Measurements from ENCODE around the gene MAML3.

MAML3 gene

DNA sequence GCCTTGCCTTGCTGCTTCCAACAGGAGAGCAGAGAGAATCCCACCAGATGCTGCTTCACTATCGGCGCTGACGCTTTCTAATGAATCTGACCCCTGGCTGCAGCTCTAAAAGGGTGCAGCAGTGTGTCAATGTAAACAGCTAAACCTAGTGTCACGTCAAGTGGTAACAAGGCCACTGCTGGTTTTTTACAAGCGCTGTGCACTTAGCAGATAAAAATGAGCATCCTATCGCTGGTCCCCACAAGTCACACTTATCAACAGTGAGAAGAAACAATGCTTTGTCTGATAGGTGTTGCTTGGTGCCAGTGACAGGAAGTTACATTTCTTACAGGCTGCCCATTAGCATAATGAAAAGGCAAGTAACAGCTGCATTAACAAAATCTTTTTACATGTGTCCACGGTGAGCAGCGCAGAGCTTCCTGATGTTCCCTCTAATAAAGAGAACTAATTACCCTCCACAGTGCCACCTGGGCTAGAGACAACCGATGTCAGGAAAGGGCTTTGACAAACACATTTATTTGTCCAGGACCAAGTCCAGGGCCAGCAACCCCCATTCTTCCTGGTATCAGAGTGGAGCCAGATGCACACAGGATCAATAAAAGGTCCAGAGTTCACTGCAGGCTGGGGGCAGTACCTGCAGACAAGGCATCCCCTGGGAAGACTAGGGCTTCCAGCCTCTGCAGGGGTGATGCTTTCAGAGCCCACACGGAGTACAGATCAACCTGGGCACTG, 312.4 kb downstream of the MAML3 start:
- DNase-seq (ENCODE audit: low read depth in 2 of 2): no peak

DNA sequence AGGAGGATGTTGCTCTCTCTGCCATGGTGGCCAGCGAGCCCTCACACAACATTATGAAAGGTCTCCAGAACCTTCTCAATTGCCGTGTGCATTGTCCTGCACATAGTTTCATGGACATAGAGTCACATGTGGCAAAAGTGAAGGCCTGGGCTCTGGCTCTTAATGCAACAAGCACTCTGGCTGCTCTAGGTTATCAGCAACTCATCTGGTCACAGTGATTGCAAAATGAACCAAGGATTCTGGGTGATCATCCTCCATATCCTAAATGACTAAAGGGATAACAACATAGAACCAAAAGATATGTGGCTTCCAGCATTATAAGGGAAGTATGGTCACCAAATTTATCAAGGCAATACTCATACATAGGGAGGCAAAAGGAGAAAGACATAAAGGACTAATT, 313.2 kb downstream of the MAML3 start:
- DNase-seq (ENCODE audit: low read depth in 2 of 2): no peak

GRCh38 chr4:139839403-139840031, 314.5 kb downstream of the MAML3 start:
- no peak for DNase-seq (ENCODE audit: low read depth in 2 of 2)

GRCh38 chr4:139838811-139839210, 315.2 kb downstream of the MAML3 start:
- no peak for DNase-seq (ENCODE audit: low read depth in 2 of 2)

GRCh38 chr4:139834981-139835391, 319.0 kb downstream of the MAML3 start:
- no peak for DNase-seq (ENCODE audit: low read depth in 2 of 2)

DNA sequence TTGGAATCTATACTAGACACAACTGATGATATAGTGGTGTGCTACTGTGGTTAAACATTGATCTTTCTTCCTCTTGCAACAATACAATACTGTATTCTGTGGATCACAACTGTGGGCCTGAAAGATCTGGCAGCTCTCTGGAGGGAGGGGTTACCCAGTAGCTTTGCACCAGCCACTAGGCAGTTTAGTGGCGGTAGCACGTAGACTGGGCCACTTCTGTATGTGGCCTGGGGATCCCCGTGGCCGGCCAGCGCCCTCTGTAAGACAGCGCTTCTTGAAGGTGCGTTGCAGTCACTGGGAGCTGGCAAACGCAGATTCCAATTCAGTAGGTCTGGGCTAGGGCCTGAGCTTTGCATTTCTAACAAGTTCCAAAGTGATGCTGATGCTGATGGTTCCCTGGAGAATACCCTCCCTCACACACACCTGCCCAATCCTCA, 319.7 kb downstream of the MAML3 start:
- DNase-seq (ENCODE audit: low read depth in 2 of 2): no peak

DNA sequence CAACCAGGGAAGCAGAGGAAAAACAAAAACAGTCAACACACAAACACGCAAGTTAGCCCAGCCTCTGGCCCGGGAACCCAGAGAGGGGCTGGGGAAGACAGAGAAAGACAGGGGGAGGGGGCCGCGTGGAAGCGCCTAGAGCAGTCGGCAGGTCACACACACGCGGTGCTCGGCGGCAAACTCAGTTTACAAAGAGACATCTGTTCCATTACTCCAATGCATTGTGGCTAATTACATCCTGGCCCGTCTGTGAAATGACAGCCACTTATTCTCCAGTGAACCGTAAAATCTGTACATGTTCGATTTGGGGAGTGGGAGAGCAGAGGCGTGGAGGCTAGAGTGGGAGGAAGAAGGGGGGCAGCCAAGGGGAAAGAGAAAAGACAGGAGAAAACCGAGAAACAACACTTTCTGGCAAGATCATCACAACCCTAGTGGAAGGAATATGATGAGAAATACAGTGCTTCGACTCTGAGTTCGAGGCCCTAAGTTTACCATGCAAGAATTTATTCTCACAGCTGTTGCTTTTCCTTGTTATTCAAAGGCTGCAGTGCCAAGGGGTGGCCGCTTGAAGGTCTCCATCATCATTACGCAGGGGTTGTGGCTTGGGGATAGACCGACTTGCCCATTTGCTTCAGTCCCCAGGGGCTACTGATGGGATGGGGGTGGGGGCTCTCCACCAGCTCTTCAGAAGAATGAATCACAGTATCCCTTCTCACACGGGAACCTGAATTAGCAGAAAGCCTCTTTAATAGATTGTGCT, 320.7 kb downstream of the MAML3 start:
- DNase-seq (ENCODE audit: low read depth in 2 of 2): no peak

GRCh38 chr4:139828966-139829664, 324.9 kb downstream of the MAML3 start:
- DNase-seq (ENCODE audit: low read depth in 2 of 2): no peak

- no peak for DNase-seq (ENCODE audit: low read depth in 2 of 2)
These were observed 327.6 kb downstream of the MAML3 start for GRCh38 chr4:139826426-139826825.

GRCh38 chr4:139825523-139826014, 328.4 kb downstream of the MAML3 start:
- DNase-seq (ENCODE audit: low read depth in 2 of 2): no peak

DNA sequence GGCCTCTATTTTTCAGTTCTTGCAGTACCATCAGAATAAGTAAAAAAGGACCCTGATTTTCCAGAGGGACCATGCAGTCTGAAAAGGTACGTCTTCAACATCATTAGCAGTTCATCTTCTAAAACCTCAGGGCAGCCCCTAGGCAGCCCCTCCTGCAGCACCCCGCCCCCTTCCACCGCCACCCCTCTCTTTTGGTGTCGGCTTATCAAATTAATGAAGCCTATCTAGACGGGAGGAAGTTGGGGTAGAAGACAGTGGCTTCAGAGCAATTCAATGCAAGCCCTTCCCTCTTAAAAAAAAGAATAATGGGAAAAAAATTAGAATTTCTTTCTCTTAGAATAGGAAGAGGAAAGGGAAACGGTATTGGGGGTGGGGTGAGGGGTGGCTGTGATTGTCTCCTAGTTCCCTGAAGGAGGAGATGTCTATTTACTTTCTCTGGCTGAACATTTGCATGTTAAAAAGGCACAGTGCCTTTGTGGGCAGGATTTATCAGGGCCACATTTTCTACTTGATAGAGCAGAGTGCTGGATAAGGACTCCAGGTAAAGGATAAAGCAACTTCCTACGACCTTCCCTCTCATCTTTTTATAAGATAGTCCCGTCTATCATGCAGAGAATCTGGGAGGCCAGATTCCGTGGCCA, 329.0 kb downstream of the MAML3 start:
- DNase-seq (ENCODE audit: low read depth in 2 of 2): no peak

GRCh38 chr4:139823746-139824145, 330.2 kb downstream of the MAML3 start:
- DNase-seq (ENCODE audit: low read depth in 2 of 2): no peak

- no peak for DNase-seq (ENCODE audit: low read depth in 2 of 2)
These were observed 330.6 kb downstream of the MAML3 start for GRCh38 chr4:139823345-139823744.

DNA sequence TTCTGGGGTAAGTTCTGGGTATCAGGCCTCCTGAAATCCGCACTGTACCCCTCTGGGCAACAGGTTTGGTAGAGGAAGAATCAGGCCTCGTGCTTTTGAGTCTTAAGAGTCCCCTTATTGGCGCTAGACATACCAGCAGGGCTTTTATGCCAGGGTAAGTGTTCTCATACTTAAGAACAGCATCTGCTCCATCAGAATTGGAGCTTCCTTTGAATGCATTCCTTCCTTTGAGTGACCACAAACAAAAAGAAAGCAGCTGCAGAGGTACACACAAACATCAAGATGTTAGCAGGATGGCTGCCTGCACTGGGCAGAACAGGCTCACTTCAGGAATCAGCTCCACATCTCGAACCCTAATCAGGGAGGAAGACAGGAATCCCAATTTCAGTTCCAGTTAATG, 331.6 kb downstream of the MAML3 start:
- DNase-seq (ENCODE audit: low read depth in 2 of 2): no peak

- no peak for DNase-seq (ENCODE audit: low read depth in 2 of 2)
These were observed 334.9 kb downstream of the MAML3 start for GRCh38 chr4:139819082-139819481.

GRCh38 chr4:139817657-139818452, 336.1 kb downstream of the MAML3 start:
- DNase-seq (ENCODE audit: low read depth in 2 of 2): no peak

GRCh38 chr4:139816856-139817255, 337.1 kb downstream of the MAML3 start:
- no peak for DNase-seq (ENCODE audit: low read depth in 2 of 2)

DNA sequence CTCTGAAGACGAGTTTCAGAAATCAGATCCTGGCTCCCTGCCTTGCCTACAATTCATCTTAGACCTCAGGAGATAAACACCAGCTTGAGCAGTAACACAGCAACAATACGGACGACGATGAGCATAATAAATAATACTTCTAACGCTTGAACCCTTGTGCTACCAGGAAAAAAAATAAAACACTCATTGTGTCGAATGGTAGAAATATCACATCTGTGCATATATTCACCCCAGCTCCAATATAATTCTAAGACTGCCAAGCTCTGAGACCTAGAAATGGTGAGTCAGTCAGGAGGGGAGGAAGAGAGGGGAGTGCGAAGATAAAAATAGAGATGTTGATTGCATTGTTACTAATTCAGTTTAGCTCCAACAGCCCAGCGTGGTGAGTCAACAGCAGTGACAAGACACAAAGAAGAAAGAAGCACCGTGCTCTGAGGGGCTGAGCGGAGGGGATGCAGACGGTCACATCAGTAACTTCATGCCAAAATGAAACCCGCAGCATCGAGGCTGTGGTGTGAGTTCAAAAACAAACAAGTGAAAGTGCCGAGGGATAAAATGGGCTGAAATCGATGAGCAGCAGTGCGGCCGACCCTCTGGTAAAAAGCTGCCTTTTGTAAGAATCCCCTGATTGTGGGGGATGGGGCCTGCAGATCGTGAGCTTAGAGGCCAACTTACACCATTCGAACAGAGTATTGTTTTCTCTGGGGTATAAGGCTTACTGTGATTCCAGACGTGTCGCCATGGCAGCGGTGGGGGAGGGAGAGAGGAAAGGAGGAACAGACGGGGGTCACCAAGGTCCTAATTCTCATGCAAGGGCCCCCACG, 338.0 kb downstream of the MAML3 start:
- no peak for DNase-seq (ENCODE audit: low read depth in 2 of 2)

DNA sequence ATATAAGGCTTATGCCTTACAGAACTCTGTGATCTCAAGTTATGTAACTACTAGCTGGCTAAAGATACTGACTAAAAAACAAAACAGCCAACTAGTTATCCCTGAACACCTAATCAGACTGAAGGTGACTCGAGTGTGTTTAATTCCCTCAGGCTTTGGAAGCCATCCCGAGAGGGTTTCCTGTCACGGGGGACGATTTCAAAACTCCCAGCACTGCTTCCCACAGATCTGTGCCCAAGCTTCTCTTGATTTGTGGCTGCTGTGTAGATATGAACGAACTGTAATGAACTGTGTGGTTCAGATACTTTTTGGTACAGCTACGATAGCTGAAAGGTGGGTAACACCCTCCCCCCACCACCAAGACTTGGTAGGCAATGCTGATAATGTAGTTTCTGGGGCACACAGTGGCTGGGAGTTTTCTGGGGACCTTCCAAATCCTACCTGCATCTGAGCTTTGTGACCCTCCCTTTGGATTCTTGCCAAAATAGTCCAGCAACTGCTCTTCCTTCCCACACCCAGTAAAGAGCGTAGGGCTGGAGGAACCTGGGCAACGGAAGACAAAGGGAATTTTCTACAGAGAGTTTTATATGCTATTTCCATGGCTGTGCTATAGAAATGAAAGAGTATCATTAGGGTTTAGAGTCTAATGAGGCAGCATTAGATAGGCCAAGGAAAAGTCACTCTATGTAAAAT, 339.5 kb downstream of the MAML3 start:
- DNase-seq (ENCODE audit: low read depth in 2 of 2): no peak

All from stimulated activated CD4-positive, alpha-beta T cell treated with anti-CD3 and anti-CD28 coated beads, Interleukin-1b, Interleukin-23, amount 100 ng/mL, for 4 hours (primary cell).